GM18499 (cell line): ENCODE results near the gene NPTX2.
A peak's percentile ranks its signal among the peaks of the same experiment; 100 is the strongest.

Experiments used
- ATAC-seq: cut with Tn5 transposase; IDR thresholded peaks from one replicate; pipeline ENCODE4 v1.9.1; 2021; ENCODE audit warnings: moderate number of reproducible peaks; ENCODE audit not compliant: insufficient read depth, unreplicated experiment

The NPTX2 gene

DNA sequence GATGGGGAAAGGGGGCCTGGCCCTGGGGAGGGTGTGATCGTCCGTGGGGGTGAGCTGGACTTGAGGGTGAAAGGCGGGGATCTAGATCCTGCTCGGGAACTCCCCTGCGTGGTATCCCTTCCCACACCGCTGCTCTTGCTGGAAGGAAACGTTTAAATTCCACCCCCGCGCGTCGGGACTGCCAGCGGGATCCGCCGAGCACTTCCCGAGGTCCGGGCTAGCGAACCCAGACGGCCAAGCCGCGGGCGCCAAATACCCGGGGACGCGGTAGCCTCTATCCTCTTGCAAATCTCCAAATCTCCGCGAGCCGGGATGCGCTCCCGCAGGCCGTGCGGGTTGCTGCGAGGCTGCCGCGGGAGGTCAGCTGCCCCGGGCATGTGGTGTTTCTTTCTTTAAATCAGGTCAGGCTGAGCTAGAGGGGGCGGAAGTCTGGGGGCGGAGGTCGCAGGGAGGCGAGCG, 904 bp downstream of the NPTX2 start:
- no peak for ATAC-seq

DNA sequence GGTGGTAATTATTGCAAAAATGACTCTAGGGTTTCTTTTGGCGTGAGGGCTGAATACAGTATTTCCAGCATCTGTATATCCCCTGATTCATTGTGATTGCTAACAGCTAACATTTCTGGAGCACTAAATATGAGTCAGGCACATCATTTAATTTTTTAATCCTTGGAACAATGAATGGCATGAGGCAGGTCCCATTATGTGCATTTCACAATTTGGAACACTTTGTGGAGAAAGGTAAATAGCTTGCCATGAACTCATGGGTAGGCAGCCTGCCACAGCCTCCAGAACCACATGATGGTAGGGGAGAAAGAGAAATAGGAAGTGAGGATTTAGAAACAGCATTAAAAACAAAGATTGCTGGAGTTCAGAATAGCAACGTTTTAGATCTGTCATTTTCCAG, 1.7 kb downstream of the NPTX2 start:
- ATAC-seq = no peak

DNA sequence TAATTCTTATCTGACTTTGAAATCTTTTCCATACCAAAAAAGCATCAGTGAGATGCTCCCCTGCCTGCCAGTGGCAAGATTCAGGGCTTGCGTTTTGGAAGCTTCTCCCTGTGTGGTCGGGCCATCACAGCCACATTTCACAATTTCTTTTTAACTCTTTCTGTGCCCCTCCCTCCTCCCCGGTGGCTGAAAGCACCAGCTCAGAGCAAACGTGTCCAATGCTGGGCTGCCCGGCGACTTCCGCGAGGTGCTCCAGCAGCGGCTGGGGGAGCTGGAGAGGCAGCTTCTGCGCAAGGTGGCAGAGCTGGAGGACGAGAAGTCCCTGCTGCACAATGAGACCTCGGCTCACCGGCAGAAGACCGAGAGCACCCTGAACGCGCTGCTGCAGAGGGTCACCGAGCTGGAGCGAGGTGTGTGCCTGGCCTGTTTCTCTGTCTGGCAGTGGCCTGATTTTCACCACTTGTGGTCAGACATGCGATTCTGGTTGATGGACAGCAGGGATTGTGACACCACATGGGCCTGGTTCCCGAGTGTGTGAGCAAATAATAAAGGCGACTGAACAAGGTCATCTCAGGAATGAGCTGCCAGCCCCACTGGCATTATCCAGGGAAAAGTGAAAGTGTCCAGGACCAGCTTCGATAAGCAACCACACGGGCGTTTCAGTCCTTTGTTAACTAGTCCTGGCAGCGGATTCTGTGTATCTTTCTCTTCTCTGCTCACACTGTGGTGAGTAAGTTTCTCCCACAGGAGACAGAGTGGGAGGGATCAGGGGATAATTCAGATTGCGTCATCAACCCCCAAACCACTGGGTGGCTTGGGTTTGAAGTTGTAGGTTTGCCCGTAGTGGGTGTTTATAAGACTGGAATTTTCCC, 2.6 kb downstream of the NPTX2 start:
- ATAC-seq = no peak

DNA sequence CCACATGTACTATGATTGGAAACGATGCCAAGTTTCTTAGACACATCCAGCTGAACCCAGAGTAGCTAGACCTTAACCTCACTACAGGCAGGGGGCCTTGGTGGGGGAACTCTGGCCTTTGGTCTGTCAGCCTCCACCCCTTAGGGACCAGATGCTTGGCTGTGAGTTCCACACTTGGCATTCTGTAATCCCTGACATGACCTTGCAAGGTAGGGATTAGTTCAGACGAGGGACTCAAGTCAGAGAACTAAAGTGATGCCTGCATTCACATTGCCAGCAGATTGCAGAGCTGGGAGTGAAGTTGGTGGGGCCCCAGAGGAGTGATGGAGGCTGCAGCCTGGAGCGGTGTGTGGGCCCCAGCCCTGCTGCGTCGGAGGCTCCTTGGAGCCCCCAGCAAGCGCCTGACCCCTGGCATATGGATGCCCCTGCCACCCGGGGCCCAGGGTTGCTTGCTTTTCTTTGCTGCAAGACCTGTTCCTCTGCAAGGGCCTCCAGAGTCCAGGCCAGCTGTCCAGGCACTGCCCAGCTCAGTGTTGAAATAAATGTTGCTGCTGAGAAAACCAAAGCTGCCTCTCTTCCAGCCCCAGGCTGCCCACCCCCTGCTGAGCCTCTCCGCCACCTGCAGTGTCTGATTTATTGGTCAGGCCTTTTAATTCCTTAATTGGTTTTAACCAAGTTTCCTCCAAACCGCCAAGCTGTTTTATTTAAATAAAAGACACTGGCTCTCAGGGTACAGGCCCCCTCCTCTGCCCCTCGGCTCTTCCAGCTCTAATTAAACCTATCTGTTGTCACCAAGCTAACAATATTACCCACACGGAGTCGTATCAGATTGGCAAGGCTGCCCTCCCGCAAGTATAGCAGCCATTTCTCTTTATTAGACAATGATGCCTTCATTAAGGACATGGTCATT, 4.7 kb downstream of the NPTX2 start:
- ATAC-seq = no peak

DNA sequence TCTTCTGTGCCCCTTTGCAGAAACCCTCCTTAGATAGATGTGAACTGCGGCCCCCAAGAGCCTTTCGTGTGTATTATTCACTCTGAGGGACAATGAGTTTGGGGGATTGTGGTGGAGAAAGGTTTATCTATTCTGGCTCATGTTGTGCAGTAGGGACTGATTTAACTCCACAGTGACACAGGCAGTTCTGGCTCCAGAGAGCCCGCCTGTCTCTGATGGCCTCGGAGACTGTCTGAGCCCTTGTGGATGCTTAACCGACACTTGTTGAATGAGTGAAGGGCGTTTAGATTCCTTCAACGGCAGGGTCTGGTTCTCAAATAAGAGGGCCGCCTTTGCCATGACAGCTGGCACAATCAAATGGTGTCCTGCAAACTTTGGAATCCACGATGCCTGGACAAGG, 5.8 kb downstream of the NPTX2 start:
- ATAC-seq = no peak

DNA sequence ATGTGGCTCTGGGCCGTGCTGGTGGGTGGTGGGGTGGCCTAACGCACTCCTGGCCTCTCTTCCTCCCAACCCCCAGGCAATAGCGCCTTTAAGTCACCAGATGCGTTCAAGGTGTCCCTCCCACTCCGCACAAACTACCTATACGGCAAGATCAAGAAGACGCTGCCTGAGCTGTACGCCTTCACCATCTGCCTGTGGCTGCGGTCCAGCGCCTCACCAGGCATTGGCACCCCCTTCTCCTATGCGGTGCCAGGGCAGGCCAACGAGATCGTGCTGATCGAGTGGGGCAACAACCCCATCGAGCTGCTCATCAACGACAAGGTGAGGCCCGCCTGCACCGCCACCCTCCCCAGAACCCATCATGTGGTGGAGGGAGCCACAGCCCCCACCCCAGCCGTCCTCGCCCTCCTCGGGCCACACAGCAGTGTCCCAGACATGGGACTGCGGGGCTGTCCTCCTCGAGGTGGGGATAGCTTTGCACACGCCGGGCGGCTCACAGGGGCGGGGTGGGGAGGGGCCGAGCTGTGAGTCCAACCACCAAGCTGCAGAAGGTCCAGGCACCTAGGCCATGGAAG, 7.8 kb downstream of the NPTX2 start:
- ATAC-seq = no peak

DNA sequence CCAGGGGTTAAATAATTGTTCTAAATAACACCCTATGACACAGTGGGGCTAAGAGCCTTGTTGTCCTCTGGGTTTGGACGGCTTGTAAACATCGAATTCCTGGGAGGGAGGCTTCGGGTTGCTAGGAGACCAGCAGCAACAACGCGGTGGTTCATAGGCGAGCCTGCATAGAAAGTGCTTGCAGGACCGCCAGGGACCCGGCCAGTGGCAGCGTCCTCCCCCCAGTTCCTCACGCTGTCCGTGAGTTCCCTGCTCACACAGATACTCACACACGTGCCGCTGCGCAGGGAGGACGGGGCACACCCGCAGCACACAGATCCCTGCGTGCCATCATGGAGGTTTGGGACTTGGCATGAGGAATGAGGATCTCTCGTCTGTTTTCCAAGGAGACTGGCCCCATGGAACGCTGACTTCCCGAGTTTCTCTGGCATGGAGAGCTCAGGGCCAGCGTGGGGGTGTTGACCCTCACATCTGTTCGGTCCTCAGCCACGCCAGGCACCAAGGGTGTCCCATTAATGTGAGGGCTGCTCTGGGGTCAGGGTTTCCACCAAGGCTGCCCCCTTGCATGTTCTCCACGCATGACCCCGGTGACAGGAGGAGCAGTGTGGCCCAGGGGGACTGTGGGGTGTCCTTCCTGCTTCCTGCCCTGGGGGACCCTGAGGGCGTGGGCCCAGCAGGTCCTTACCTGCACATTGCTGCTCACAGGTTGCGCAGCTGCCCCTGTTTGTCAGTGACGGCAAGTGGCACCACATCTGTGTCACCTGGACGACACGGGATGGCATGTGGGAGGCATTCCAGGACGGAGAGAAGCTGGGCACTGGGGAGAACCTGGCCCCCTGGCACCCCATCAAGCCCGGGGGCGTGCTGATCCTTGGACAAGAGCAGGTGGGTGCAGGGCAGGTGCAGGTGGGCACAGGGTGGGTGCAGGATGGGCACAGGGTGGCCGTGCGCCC, 9.7 kb downstream of the NPTX2 start:
- ATAC-seq = no peak

DNA sequence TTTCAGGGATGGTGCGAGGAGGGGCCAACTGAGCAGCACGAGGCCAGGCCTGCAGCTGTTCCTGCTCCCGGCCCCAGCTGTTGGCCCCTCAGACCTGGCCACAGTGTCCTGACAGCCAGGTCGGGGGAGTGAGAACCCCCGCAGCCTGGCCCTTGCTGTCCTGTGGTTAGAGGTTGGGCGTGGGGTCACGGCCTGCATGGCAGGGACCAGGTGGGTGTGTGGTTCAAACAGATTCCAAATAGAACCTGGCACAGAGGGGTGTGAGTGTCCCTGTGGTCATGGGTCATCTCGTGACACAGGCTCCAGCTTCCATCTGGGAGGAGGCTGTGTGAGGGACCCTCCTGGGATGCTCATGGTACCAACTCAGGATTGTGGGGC, 10.3 kb downstream of the NPTX2 start:
- no peak for ATAC-seq

DNA sequence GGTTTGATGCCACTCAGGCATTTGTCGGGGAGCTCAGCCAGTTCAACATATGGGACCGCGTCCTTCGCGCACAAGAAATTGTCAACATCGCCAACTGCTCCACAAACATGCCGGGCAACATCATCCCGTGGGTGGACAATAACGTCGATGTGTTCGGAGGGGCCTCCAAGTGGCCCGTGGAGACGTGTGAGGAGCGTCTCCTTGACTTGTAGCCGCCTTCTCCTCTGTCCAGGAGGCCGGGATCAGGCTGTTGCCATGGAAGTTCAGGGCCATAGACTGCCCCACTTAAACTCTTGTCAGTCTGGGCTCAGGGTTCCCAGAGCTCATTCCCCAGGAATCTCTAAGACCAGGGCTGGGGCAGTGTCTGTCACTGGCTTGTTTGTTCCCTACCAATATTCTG, 11.3 kb downstream of the NPTX2 start:
- no peak for ATAC-seq

DNA sequence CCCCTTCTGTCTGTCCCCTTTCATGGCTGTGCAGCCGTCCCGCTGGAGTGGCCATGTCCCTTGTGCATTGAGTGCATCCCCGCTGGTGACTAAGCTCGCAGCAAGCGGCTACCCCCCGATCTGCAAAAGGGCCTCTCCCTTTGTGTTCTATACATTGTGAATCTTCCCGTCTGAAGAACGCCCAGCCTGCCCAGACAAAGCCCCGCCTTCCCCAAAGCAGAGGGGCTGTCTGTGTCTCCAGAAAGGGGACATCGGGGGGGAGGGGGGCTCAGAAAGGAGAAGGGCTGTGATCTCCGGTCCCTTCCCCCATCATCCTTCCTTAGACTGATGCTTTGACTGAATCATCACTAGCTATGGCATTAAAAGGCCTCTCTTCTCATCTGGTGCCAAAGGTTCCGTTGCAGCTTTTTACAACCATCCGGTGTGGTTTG, 11.9 kb downstream of the NPTX2 start:
- ATAC-seq = no peak

DNA sequence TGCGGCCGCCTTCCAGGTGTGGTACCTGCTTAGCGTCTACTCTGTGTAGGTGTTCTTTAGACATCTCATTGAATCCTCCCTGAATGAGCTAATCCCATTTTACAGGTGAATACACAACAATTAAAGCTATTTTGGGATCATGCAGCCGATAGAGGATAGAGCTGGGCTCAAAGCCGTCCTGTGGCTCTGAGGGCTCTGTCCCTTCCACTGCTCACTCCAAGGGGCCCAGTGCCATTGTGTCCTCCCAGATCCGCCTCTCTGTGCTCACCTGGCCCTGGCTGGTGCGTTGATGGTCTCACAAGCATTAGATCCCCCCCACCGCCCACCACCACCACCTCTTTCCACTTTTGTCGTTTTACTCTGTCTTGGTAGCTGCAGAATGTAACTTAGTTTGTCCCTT, 13.1 kb downstream of the NPTX2 start:
- ATAC-seq = no peak

DNA sequence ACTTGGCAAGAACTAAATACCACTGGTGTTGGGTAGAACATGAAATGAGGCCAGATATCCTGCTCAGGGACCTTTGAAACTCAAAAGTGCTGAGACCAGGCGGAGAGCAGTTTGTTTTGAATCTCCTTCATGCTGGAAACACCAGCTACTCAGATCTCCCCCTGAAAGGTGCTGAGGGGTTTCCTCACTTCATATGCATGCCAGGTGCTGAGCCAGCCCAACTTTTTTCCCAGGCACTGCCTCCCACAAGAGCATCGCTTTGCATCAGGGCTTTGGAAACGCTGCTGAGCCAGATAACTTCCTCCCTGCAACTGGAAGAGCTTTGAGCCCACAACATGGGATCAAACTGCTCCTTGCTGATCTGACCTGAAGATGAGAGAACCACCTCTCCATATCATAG, 13.7 kb downstream of the NPTX2 start:
- no peak for ATAC-seq

DNA sequence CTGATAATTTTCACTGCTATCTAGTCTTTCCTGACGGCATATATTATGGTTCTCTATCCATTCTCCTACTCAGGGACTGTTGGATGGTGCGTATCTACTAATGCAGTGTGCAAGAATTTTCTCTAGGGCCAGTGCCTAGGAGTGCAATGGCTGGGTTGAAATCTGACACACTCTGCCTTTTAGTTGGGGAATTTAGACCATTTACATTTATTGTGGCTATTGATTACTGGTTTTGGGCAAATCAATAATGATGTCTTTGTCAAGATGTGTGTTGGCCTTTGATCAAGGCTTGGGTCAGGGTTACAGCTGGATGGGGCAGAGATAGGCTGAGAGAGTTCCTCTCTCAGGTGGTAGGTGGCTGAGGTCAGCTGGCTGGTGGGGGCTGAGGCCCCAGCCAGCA, 21.8 kb downstream of the NPTX2 start:
- no peak for ATAC-seq

DNA sequence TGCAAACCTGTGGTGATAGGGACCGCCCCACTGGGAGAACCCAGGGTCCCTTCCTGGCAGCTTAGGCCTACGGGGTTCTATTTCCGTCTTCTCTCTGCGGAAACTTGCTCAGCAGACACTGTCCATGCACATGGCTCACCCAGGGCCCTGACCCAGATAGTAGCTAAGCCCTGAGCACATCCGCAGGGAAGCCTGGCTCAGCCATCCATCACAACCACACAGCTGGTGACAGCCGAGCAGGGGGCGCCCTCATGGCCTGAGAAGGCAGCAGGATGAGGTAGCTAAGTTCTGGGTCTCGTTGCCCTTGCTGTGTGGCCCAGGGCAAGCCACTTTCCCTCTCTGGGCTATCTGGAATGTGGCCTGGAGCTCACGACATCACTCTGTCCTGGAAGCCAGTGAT, 23.3 kb downstream of the NPTX2 start:
- ATAC-seq = no peak

DNA sequence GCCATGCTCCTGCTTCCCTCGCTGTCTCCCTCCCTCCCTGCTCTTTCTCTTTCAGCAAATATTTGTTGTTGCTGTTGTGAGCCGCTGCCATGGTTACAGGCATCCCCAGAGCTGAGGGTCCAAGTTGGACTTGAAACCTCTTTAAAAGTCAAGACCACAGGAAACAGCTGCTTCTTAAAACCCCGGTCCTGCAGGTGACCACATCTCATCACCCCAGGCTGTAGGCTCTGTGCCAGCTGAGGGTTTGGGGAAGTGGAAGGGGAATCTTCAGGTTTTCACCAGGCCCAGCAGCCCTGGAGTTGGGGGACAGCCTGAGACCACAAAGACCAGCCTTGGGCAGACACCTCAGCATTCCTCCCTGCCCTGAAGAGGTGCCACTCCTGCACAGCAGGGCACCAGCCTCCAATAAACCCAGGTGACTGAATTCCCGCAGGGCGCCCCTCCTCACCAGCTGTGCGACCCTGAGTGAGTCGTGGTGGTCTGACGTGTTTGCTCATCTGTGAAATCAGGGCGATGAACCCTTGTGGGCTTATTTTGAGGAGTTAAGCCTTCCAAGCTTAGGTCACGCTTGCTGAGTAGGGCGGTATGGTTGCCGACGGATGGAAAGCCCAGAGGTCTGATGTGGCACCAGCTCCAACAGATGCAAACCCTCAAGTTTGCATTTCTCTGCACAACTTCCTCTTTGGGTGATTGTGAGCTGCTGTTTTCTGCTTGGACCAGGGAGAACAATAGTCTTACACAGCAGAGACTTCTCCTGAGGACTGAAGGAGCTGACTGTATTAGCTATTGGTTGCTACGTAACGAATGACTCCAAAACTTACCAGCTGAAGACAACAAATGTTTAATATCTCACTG, 24.8 kb downstream of the NPTX2 start:
- peak; percentile 61 for ATAC-seq

DNA sequence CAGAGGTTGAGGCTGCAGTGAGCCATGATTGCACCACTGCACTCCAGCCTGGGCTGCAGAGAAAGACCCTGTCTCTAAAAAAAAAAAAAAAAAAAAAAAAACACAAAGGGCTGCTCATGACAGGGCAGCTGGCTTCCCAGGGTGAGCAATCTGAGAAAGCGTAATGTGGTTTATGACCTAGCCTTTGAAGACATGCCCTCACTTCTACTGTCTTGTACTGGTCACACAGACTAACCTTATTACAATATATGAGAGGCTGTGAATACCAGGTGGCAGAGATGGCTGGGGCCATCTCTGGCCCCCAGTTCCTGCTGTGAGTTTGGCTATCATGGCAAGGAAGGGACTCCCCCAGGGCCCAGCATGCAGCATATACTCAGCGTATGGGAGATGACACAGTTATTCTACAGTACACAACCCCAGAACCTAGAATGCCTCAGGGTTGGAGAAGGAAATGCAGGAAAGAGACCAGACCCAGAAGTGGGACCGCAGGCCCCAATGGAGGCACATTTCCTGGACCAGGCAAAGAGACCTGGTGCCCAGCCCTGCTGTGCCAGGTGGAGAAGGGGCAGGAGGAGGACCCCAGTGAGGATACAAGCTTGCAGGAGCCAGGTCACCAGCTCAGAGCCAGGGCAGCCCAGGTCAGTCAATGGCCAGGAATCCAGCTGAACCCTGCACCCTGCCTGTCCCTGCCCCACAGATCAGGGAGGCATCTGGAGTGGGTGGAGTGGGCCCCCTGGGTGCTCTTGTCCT, 26.3 kb downstream of the NPTX2 start:
- ATAC-seq = no peak

DNA sequence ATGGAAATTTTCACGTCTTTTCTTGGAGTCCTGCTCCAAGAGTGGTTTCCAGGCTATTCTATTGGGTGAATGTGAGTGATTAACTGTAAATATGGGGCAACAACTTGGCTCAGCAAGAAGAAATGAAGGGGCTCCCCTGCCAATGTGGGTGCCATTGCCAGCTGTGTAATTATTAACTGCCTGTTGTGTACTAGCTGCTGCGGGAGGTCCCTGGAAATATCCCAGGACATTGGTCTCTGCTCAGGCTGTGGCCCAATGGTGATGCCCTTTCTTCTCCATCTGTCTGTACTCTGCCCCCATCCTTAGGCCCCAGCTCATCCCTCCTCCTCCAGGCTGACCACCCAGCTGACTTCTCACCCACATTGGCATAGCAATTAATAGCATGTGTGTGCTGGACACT, 29.4 kb downstream of the NPTX2 start:
- no peak for ATAC-seq

DNA sequence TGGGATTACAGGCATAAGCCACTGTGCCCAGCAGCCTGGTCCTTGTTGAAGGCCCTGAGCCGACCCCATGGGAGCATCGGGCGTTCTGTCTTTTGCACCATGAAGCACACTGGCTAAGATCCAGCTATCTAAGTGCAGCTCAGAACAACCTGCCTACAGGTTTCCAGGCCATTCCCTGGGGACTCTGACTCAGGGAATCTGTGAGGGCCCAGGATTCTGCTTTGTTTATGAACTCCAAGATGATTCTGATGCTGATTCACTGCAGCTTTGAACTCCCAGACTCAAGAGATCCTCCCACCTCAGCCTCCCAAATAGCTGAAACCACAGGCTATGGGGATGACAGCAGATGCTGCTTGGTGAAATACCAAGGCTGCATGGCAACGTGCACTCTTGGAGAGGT, 30.2 kb downstream of the NPTX2 start:
- no peak for ATAC-seq
